GM12878 (cell line): ENCODE results near the gene NPAS2. TPM values are rescaled to one million over a fixed set of nuclear protein-coding genes. Genes with fewer than 3 reads are reported as not detected.

ENCODE experiments used
- ATAC-seq: fragments of 200-7000 bp; cut with Tn5 transposase; 3 replicates; pipeline ENCODE4 v1.9.1; 2020; ENCODE audit warnings: mild to moderate bottlenecking, moderate library complexity
- BruUV-seq: library from RNA; stranded (reverse); fragments of 400-500 nt; replicated peaks from 2 replicates; lab custom pipeline; 2021; lab: Mats Ljungman, UMichigan
- CTCF ChIA-PET: fragments of 300-600 bp; sonication (Branson Sonifier 250); formaldehyde crosslinking; extraction: SDS; loops from one replicate; lab custom pipeline; 2021; ENCODE audit warnings: inconsistent platforms; lab: Yijun Ruan, JAX
- POLR2A ChIA-PET: fragments of 350-600 bp; formaldehyde crosslinking; extraction: SDS; loops from one replicate; lab custom pipeline; 2021; ENCODE audit warnings: inconsistent platforms; lab: Charles Lee
- RAD21 ChIA-PET: fragments of 300-600 bp; sonication (Branson Sonifier 250); formaldehyde crosslinking; loops from one replicate; lab custom pipeline; 2023; ENCODE audit warnings: antibody characterized with exemption; ENCODE audit not compliant: unreplicated experiment; lab: Charles Lee
- SMC1A ChIA-PET: fragments of 300-600 bp; sonication (Branson Sonifier 250); formaldehyde crosslinking; loops from one replicate; lab custom pipeline; 2023; ENCODE audit not compliant: unreplicated experiment, uncharacterized antibody; lab: Charles Lee
- DNase-seq: peaks from one replicate; pipeline ENCODE4 v3.0.0-alpha.2; 2011; ENCODE audit warnings: low read depth, low spot score
- FAIRE-seq: peaks from 3 replicates; lab custom pipeline; 2011; peaks lifted over from hg19 to GRCh38; lab: Jason Lieb, UNC
- H2AFZ ChIP-seq: 2 replicates; pipeline ENCODE4 v1.6.0; 2011; ENCODE audit warnings: low read depth, low read length, control low read depth; ENCODE audit not compliant: control insufficient read depth
- H3K27ac ChIP-seq: 2 replicates; pipeline ENCODE4 v1.5.1; 2011; ENCODE audit warnings: control low read depth; ENCODE audit not compliant: control insufficient read depth, insufficient read depth
- H3K27me3 ChIP-seq, 2 experiments: replicated peaks in 1 of 2; 2 replicates each; pipeline versions ENCODE4 v1.6.0 to v1.6.1; 2011; ENCODE audit warnings: low read length in 1 of 2; ENCODE audit not compliant: control insufficient read depth in 2 of 2, insufficient read depth in 2 of 2
- H3K36me3 ChIP-seq, 2 experiments: 2 replicates each; pipeline ENCODE4 v1.5.1; 2011; ENCODE audit warnings: low read length in 1 of 2; ENCODE audit not compliant: control insufficient read depth in 2 of 2, insufficient read depth in 2 of 2
- H3K4me1 ChIP-seq: 2 replicates; pipeline ENCODE4 v1.6.1; 2011; ENCODE audit warnings: mild to moderate bottlenecking, low read length, moderate library complexity, mixed read lengths; ENCODE audit not compliant: control insufficient read depth, insufficient read depth
- H3K4me2 ChIP-seq: 2 replicates; pipeline ENCODE4 v1.6.0; 2011; ENCODE audit warnings: control low read depth; ENCODE audit not compliant: control insufficient read depth, insufficient read depth
- H3K4me3 ChIP-seq: fragments of 200-600 bp; sonication (generic); 2 replicates; pipeline ENCODE4 v1.5.1; 2016
- H3K79me2 ChIP-seq: 2 replicates; pipeline ENCODE4 v1.6.0; 2011; ENCODE audit warnings: low read length; ENCODE audit not compliant: control insufficient read depth, insufficient read depth
- H3K9ac ChIP-seq: 2 replicates; pipeline ENCODE4 v1.8.0; 2011; ENCODE audit warnings: low read length, control low read depth, mixed read lengths; ENCODE audit not compliant: control insufficient read depth, insufficient read depth
- H3K9me3 ChIP-seq: replicated peaks from 3 replicates; pipeline ENCODE4 v1.5.1; 2011; ENCODE audit warnings: mild to moderate bottlenecking, low read length; ENCODE audit not compliant: control insufficient read depth, insufficient read depth
- H4K20me1 ChIP-seq: 2 replicates; pipeline ENCODE4 v1.6.0; 2011; ENCODE audit not compliant: control insufficient read depth, insufficient read depth
- ATF2 ChIP-seq: IDR thresholded peaks from 2 replicates; pipeline ENCODE4 v1.6.1; 2012; ENCODE audit warnings: low read length, inconsistent platforms
- CEBPB ChIP-seq, 2 experiments: fragments of 150-350 bp in 1 of 2; IDR thresholded peaks; 2 replicates each; pipeline ENCODE4 v1.6.1; 2012 to 2014; ENCODE audit warnings: low read depth in 2 of 2, low read length in 2 of 2, borderline replicate concordance in 1 of 2, inconsistent platforms in 1 of 2
- IKZF1 ChIP-seq: fragments of 450-650 bp; conservative IDR thresholded peaks from 2 replicates; pipeline ENCODE4 v1.6.1; 2017; ENCODE audit warnings: antibody characterized with exemption, mild to moderate bottlenecking
- IRF4 ChIP-seq: IDR thresholded peaks from 2 replicates; pipeline ENCODE4 v1.6.1; 2011; ENCODE audit warnings: low read depth, low read length
- KDM1A ChIP-seq: fragments of 200-600 bp; sonication (generic); IDR thresholded peaks from 2 replicates; pipeline ENCODE4 v1.6.1; 2016; ENCODE audit warnings: borderline replicate concordance
- PAX8 ChIP-seq: fragments of 450-650 bp; IDR thresholded peaks from 2 replicates; pipeline ENCODE4 v1.6.1; 2017; ENCODE audit warnings: mild to moderate bottlenecking, moderate library complexity
- RAD51 ChIP-seq: fragments of 450-650 bp; IDR thresholded peaks from 2 replicates; pipeline ENCODE4 v1.6.1; 2016; ENCODE audit warnings: moderate library complexity, mild to moderate bottlenecking, inconsistent platforms
- SMARCA5 ChIP-seq: fragments of 450-650 bp; IDR thresholded peaks from 2 replicates; pipeline ENCODE4 v1.6.1; 2017; ENCODE audit warnings: mild to moderate bottlenecking
- ZBTB11 ChIP-seq: fragments of 450-650 bp; formaldehyde crosslinking; IDR thresholded peaks from 2 replicates; pipeline ENCODE4 v1.5.0; 2022; ENCODE audit warnings: mild to moderate bottlenecking, missing genetic modification characterization
- WGBS: methylation state at CpG from one replicate; pipeline ENCODE4 v1.1.6; 2016; ENCODE audit warnings: low lambda C conversion rate; ENCODE audit not compliant: insufficient replicate concordance, insufficient coverage; ENCODE audit errors: missing lambda C conversion rate; 5-methylcytosine and 5-hydroxymethylcytosine counted together
- in situ Hi-C: fragments of 300-500 bp; cut with MboI; formaldehyde crosslinking; loops from 9 replicates; pipeline ENCODE4 v1.14.3; 2018; ENCODE audit warnings: mixed read lengths
- intact Hi-C: fragments of 100-400 bp; cut with micrococcal nuclease; formaldehyde crosslinking; loops from one replicate; pipeline ENCODE4 v1.14.2; 2022; ENCODE audit not compliant: unreplicated experiment
- polyA plus RNA-seq, 11 experiments: library from polyadenylated mRNA; depleted of rRNA in 4 of 11; unstranded in 6 of 11; stranded (reverse) in 5 of 11; fragments of >200 nt; fragmentation: Nextera tagmentation in 4 of 11; fragmentation: Illumina TruSeq in 1 of 11; extraction: Ambion mirVana in 4 of 11; extraction: Trizol in 1 of 11; gene quantifications; 1 replicate in 1 of 11; 2 replicates in 10 of 11; pipeline versions ENCODE4 v1.2.1 to v1.2.3, GENCODE V29; 2011 to 2016; ENCODE audit warnings: inconsistent platforms in 2 of 11, missing spikeins in 2 of 11, low read depth in 1 of 11
- total RNA-seq, 4 experiments: library from RNA; depleted of rRNA in 3 of 4; stranded (reverse); fragments of >200 nt in 3 of 4; fragmentation: Illumina TruSeq in 1 of 4; extraction: Trizol in 1 of 4; gene quantifications; 2 replicates each; pipeline versions ENCODE4 v1.2.1 to v1.2.3, GENCODE V29; 2013 to 2021
- TF ChIP-seq, protein P1 (sequence below): fragments of 450-650 bp; IDR thresholded peaks from 2 replicates; pipeline ENCODE4 v1.6.1; 2017; ENCODE audit warnings: mild to moderate bottlenecking, low read depth, inconsistent platforms; ENCODE audit not compliant: poor library complexity, severe bottlenecking
- TF ChIP-seq, protein P2 (sequence below): IDR thresholded peaks from 2 replicates; pipeline ENCODE4 v1.6.1; 2011; ENCODE audit warnings: low read depth, mild to moderate bottlenecking, low read length, moderate library complexity, borderline replicate concordance; ENCODE audit errors: extremely low read depth
- TF ChIP-seq, protein P3 (sequence below): fragments of 450-650 bp; IDR thresholded peaks from 2 replicates; pipeline ENCODE4 v1.6.1; 2018; ENCODE audit warnings: borderline replicate concordance, mild to moderate bottlenecking; ENCODE audit not compliant: partially characterized antibody

The NPAS2 gene
- total and polyA plus RNA-seq, 10 of the 15 experiments (the other 5 are each of a cell fraction or from before 2014, with no cell fraction given) = 0.08 TPM; not detected in 9

GRCh38 chr2:101017371-101017770, 197.4 kb downstream of the NPAS2 start:
- CTCF ChIA-PET = no interaction called here
- H3K79me2 ChIP-seq = peaks cover 2% of the 10 kb centered on the region; the same call in 1 of the 2 replicates
- BruUV-seq = no TSS peak
- H3K9me3 ChIP-seq = peaks cover 2% of the 10 kb centered on the region; the same call in 1 of the 3 replicates
- H2AFZ ChIP-seq = no peak overlapping the region
- in situ Hi-C loops (no loop called here), intact Hi-C loops (loop anchor here (10.0 kb wide), 1 partner anchor 387 kb away; no protein-coding TSS in a partner anchor)
- no peak overlapping the region for H3K9ac ChIP-seq
- FAIRE-seq = no peak
- no peak for ATAC-seq
- no peaks in the 10 kb centered on the region for H3K27me3 ChIP-seq
- SMC1A ChIA-PET = interaction anchor here (1.0 kb wide), 1 partner anchor 14 kb away, joined by 4 read pairs; no protein-coding TSS in a partner anchor
- 75% methylated on average over 3 of the region's 3 CpGs for WGBS
- no peak overlapping the region for H3K4me3 ChIP-seq
- no peaks in the 10 kb centered on the region for H4K20me1 ChIP-seq
- TF ChIP-seq IRF4 (no peak), RAD51 (no peak), ATF2 (no peak), SMARCA5 (no peak), ZBTB11 (CRISPR knock-in tag) (no peak), CEBPB (IDR thresholded peaks at IDR 0.05; ENCODE audit: borderline replicate concordance in 1 of 2, low read depth in 2 of 2, low read length in 2 of 2) (no peak), KDM1A (no peak), PAX8 (no peak), IKZF1 (no peak)
- TF ChIP-seq, protein P1, sequence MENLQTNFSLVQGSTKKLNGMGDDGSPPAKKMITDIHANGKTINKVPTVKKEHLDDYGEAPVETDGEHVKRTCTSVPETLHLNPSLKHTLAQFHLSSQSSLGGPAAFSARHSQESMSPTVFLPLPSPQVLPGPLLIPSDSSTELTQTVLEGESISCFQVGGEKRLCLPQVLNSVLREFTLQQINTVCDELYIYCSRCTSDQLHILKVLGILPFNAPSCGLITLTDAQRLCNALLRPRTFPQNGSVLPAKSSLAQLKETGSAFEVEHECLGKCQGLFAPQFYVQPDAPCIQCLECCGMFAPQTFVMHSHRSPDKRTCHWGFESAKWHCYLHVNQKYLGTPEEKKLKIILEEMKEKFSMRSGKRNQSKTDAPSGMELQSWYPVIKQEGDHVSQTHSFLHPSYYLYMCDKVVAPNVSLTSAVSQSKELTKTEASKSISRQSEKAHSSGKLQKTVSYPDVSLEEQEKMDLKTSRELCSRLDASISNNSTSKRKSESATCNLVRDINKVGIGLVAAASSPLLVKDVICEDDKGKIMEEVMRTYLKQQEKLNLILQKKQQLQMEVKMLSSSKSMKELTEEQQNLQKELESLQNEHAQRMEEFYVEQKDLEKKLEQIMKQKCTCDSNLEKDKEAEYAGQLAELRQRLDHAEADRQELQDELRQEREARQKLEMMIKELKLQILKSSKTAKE = no peak
- TF ChIP-seq, protein P2, sequence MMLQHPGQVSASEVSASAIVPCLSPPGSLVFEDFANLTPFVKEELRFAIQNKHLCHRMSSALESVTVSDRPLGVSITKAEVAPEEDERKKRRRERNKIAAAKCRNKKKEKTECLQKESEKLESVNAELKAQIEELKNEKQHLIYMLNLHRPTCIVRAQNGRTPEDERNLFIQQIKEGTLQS = no peak
- TF ChIP-seq, protein P3, sequence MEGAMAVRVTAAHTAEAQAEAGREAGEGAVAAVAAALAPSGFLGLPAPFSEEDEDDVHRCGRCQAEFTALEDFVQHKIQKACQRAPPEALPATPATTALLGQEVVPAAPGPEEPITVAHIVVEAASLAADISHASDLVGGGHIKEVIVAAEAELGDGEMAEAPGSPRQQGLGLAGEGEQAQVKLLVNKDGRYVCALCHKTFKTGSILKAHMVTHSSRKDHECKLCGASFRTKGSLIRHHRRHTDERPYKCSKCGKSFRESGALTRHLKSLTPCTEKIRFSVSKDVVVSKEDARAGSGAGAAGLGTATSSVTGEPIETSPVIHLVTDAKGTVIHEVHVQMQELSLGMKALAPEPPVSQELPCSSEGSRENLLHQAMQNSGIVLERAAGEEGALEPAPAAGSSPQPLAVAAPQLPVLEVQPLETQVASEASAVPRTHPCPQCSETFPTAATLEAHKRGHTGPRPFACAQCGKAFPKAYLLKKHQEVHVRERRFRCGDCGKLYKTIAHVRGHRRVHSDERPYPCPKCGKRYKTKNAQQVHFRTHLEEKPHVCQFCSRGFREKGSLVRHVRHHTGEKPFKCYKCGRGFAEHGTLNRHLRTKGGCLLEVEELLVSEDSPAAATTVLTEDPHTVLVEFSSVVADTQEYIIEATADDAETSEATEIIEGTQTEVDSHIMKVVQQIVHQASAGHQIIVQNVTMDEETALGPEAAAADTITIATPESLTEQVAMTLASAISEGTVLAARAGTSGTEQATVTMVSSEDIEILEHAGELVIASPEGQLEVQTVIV = no peak
- RAD21 ChIA-PET = no interaction called here
- peaks cover 0 to 9% of the 10 kb centered on the region in 2 experiments; a peak in 3 of 4 replicates for H3K36me3 ChIP-seq
- DNase-seq = no peak
- H3K27ac ChIP-seq = no peak overlapping the region
- no peak overlapping the region for H3K4me2 ChIP-seq
- H3K4me1 ChIP-seq = peaks cover 2% of the 10 kb centered on the region; the same call in 1 of the 2 replicates
- POLR2A ChIA-PET = no interaction called here
